DOHH2 (cell line): Measurements from ENCODE around the gene PRKCZ.

ENCODE experiments used
- H3F3A ChIP-seq: fragments of 200-600 bp; sonication (generic), shearing (Covaris generic); 2 replicates; pipeline ENCODE4 v1.6.0; 2016; ENCODE audit warnings: antibody characterized with exemption, mild to moderate bottlenecking; ENCODE audit not compliant: control insufficient read depth, insufficient read depth
- H3K27ac ChIP-seq: fragments of 200-600 bp; sonication (generic); 2 replicates; pipeline ENCODE4 v1.5.1; 2014; ENCODE audit warnings: low read depth, mild to moderate bottlenecking, low read length, moderate library complexity
- H3K27me3 ChIP-seq: fragments of 200-600 bp; sonication (generic); 2 replicates; pipeline ENCODE4 v1.6.1; 2014; ENCODE audit warnings: mild to moderate bottlenecking, low read length, mixed read lengths; ENCODE audit not compliant: control insufficient read depth
- H3K36me3 ChIP-seq: fragments of 200-600 bp; sonication (generic); 2 replicates; pipeline ENCODE4 v1.6.1; 2014; ENCODE audit warnings: mild to moderate bottlenecking, low read length, moderate library complexity, mixed read lengths; ENCODE audit not compliant: control insufficient read depth
- H3K4me1 ChIP-seq: fragments of 200-600 bp; sonication (generic); 2 replicates; pipeline ENCODE4 v1.6.1; 2014; ENCODE audit warnings: mild to moderate bottlenecking, low read length, mixed read lengths; ENCODE audit not compliant: control insufficient read depth
- H3K4me2 ChIP-seq: fragments of 200-600 bp; sonication (generic); 2 replicates; pipeline ENCODE4 v1.6.0; 2014; ENCODE audit warnings: mild to moderate bottlenecking, low read length, moderate library complexity
- H3K4me3 ChIP-seq: fragments of 200-600 bp; sonication (generic); 2 replicates; pipeline ENCODE4 v1.5.1; 2014; ENCODE audit warnings: mild to moderate bottlenecking, low read length, mixed read lengths
- H3K79me2 ChIP-seq: fragments of 200-600 bp; sonication (generic); 2 replicates; pipeline ENCODE4 v1.6.1; 2014; ENCODE audit warnings: mild to moderate bottlenecking, low read length, mixed read lengths; ENCODE audit not compliant: control insufficient read depth
- H3K9me2 ChIP-seq: fragments of 200-600 bp; sonication (generic); replicated peaks from 2 replicates; pipeline ENCODE4 v1.6.1; 2014; ENCODE audit warnings: mild to moderate bottlenecking, low read length, mixed read lengths; ENCODE audit not compliant: control insufficient read depth
- H3K9me3 ChIP-seq: fragments of 200-600 bp; sonication (generic); 2 replicates; pipeline ENCODE4 v1.6.1; 2014; ENCODE audit warnings: antibody characterized with exemption, low read length, mixed read lengths; ENCODE audit not compliant: control insufficient read depth, insufficient read depth
- H4K20me1 ChIP-seq: fragments of 200-600 bp; sonication (generic); 2 replicates; pipeline ENCODE4 v1.6.0; 2014; ENCODE audit warnings: low read depth, mild to moderate bottlenecking, antibody characterized with exemption, low read length, moderate library complexity; ENCODE audit not compliant: control insufficient read depth, insufficient read depth
- EZH2phosphoT487 ChIP-seq: fragments of 200-600 bp; sonication (generic); IDR thresholded peaks from 2 replicates; pipeline ENCODE4 v1.6.1; 2017; ENCODE audit warnings: borderline replicate concordance, mild to moderate bottlenecking, antibody characterized with exemption, low read length, moderate library complexity, mixed read lengths
- TF ChIP-seq, protein P1 (sequence below): fragments of 200-600 bp; sonication (generic); IDR thresholded peaks from one replicate; pipeline ENCODE4 v1.5.1; 2014; ENCODE audit warnings: antibody characterized with exemption, mild to moderate bottlenecking, low read depth, low read length; ENCODE audit not compliant: poor library complexity, severe bottlenecking

Gene PRKCZ

DNA sequence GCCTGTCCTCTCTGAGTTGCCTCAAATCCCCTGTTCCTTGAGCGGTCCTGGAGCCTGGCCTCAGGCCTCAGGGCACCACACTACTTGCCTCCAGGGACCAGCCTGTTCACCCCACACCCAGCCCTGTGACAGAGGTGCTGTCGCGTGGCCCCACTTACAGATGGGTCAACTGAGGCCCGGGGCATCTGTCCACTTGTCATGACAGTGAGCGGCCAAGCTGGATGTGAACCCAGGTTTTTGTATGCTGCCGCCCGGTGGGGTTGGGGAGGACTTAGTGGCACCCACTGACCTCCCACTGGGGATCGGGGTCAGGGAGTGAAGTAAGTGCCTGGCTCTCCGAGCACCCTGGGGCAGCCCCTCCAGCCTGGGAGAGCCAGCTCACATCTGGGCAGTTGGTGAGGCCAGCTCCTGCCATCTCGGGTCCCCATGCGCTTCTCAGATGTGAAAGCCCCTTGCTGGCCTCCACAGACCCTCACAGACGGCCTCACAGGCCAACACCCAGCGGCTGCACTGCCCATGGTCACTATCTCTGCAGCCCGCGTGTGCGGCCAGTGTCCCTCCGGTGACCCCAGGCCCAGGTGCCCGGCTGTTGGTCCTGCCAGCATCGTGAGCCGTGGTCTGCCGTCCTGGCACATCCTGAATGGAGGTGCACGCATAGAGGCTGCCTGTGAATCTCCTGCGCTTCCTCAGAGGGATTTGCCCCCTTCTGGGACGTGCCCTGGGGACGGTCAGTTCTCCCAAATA lies 153.6 kb downstream of the PRKCZ start:
- Histone ChIP-seq H3K4me1 (peaks cover 13% of the 10 kb centered on the region), H3K36me3 (no peaks in the 10 kb centered on the region), H4K20me1 (no peaks in the 10 kb centered on the region), H3F3A (no peaks in the 10 kb centered on the region), H3K79me2 (no peaks in the 10 kb centered on the region), H3K4me3 (no peak overlapping the region; the same call in 1 of the 2 replicates), H3K27ac (no peak overlapping the region), H3K9me3 (no peaks in the 10 kb centered on the region), H3K4me2 (peak overlapping the region; percentile 55), H3K9me2 (no peaks in the 10 kb centered on the region), H3K27me3 (peaks cover 12% of the 10 kb centered on the region; the same call in 1 of the 2 replicates)
- TF ChIP-seq EZH2phosphoT487 = no peak
- TF ChIP-seq, protein P1, sequence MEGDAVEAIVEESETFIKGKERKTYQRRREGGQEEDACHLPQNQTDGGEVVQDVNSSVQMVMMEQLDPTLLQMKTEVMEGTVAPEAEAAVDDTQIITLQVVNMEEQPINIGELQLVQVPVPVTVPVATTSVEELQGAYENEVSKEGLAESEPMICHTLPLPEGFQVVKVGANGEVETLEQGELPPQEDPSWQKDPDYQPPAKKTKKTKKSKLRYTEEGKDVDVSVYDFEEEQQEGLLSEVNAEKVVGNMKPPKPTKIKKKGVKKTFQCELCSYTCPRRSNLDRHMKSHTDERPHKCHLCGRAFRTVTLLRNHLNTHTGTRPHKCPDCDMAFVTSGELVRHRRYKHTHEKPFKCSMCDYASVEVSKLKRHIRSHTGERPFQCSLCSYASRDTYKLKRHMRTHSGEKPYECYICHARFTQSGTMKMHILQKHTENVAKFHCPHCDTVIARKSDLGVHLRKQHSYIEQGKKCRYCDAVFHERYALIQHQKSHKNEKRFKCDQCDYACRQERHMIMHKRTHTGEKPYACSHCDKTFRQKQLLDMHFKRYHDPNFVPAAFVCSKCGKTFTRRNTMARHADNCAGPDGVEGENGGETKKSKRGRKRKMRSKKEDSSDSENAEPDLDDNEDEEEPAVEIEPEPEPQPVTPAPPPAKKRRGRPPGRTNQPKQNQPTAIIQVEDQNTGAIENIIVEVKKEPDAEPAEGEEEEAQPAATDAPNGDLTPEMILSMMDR = no peak

DNA sequence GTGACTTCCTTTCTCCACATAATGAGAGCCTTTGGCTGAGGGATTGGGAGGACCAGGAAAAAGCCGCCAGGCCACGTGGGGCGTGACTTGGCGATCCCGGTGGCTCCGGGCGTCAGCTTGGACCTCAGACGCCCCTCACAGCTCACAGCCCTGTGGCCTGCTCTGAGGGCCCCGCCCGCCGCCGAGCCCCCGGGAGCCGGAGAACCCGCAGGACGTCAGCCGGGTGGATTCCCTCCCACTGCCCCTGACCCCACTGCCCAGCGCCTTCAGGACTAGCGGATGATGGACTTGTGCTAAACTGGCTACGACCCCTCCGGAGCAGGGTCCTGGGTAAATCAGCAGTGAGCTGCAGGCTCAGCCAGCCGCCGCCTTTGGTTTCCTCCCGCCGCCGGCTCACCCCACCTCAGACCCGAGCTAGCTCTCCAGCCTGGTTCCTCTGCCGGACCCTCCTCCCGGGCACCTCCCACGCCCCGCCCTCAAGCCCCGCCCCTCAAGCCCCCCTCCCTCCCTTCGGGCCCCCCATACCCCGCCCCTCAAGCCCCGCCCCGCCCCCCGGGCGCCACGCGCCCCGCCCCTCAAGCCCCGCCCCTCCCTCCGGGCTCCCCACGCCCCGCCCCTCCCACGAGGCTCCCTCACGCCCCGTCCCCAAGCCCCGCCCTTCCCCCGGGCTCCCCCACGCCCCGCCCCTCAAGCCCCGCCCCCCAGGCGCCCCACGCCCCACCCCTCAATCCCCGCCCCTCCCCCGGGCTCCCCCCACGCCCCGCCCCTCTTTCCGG lies 154.4 kb downstream of the PRKCZ start:
- H3K4me2 ChIP-seq = peak overlapping the region; percentile 55
- no peak overlapping the region for H3K27ac ChIP-seq
- no peaks in the 10 kb centered on the region for H4K20me1 ChIP-seq
- TF ChIP-seq, protein P1 = no peak
- TF ChIP-seq EZH2phosphoT487 = no peak
- H3F3A ChIP-seq = no peaks in the 10 kb centered on the region
- H3K27me3 ChIP-seq = peaks cover 12% of the 10 kb centered on the region; the same call in 1 of the 2 replicates
- H3K9me3 ChIP-seq = no peaks in the 10 kb centered on the region
- no peaks in the 10 kb centered on the region for H3K36me3 ChIP-seq
- no peaks in the 10 kb centered on the region for H3K9me2 ChIP-seq
- H3K4me1 ChIP-seq = peaks cover 13% of the 10 kb centered on the region
- H3K4me3 ChIP-seq = peak overlapping the region; percentile 42; the same call in 1 of the 2 replicates
- H3K79me2 ChIP-seq = no peaks in the 10 kb centered on the region

DNA sequence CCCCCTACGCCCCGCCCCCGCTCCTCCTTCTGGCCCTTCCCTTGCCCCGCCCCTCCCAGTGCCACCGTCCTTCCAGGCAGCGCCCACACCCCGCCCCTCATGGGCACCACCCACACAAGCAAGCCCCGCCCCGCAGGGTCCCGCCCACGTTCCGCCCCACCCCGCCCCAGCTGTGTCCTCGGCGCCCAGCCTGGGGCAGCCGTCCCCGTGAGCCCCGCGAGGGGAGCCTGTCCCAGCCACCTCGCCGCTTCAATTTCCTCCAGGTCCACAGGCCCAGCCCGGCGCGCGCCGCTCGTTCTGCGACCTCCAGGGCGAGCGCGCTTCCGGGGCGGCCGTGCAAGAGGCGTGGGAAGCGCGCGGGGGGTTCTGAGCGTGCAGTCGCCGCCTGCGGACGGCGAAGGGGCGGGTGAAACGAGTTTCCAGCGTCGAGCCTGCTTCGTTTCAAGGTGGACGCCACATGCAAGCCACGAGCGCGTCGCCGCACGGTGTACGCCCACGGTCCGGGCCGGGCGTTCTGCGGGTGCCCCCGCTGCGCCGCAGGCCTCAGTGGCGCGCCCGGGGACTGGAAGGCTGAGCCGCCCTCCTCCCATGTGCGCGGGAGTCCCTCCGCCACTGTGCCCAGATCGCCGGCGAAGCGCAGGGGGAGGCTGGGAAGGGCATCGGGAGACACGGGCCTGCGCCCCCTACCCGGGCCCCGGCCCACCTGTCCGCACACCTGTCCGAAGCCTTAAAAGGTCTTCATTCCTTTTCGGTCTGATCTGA lies 155.2 kb downstream of the PRKCZ start:
- H3K27ac ChIP-seq = no peak overlapping the region
- peak overlapping the region; percentile 58 for H3K4me3 ChIP-seq
- H3K4me2 ChIP-seq = peak overlapping the region; percentile 72
- H3K9me3 ChIP-seq = no peaks in the 10 kb centered on the region
- H4K20me1 ChIP-seq = no peaks in the 10 kb centered on the region
- no peaks in the 10 kb centered on the region for H3K9me2 ChIP-seq
- no peaks in the 10 kb centered on the region for H3K79me2 ChIP-seq
- H3K27me3 ChIP-seq = peaks cover 12% of the 10 kb centered on the region; the same call in 1 of the 2 replicates
- TF ChIP-seq, protein P1 = no peak
- TF ChIP-seq EZH2phosphoT487 = no peak
- H3F3A ChIP-seq = no peaks in the 10 kb centered on the region
- H3K4me1 ChIP-seq = peaks cover 13% of the 10 kb centered on the region
- H3K36me3 ChIP-seq = no peaks in the 10 kb centered on the region
